Activated T-cell treated with anti-CD3 and anti-CD28 coated beads for 4 hours (primary cell): ENCODE measurements around the gene RINT1.
"Not testable (repeated sequence)": the region's sequence is repeated elsewhere in the genome, so short reads cannot be mapped to it uniquely, and the experiment has no call there.

Experiments
- DNase-seq: peaks from one replicate; pipeline ENCODE4 v3.0.0-alpha.2; 2020

RINT1 gene

GRCh38 chr7:105532709-105533460 is 884 bp downstream of the RINT1 start:
- no peak for DNase-seq

- DNase-seq = no peak
These were observed 6.3 kb downstream of the RINT1 start for GRCh38 chr7:105538339-105538738.

DNA sequence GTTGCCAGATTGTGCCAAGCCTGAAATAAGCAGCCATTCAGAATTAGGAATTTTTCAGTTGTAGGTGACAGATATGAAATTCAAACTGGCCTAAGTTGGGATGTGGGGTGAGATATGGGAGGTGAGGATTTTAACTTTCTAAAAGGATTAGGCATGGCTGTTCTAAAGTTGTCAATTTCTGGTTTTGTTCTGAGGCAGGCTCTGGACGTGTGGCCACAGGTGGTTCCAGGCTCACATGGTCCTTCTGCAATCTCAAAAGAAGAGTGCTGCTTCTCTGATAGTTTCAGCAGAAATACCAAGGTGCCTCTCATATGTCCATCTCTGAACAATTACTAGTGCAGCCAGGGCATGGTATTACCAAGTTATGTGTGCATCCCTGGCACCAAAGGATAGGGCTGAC is 27.9 kb downstream of the RINT1 start:
- no peak for DNase-seq

- no peak for DNase-seq
These were observed 33.2 kb downstream of the RINT1 start for GRCh38 chr7:105565190-105565589.

DNA sequence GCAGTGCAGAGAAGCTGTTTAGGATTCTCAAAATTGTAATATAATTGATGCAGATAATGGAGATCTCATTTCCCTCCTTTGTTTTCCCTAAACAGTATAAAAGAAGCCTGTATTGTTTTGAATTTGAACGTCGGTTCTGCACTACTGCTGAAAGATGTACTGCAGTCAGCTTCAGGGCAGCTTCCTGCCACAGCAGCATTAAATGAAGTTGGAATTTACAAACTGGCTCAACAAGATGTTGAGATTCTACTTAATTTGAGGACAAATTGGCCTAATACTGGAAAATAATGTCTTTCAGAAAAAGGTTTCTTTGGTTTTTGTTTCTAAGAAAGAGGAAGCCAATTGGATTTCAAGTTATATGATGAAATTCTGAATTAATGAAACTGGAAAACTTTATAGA is 35.0 kb downstream of the RINT1 start:
- DNase-seq = no peak

DNA sequence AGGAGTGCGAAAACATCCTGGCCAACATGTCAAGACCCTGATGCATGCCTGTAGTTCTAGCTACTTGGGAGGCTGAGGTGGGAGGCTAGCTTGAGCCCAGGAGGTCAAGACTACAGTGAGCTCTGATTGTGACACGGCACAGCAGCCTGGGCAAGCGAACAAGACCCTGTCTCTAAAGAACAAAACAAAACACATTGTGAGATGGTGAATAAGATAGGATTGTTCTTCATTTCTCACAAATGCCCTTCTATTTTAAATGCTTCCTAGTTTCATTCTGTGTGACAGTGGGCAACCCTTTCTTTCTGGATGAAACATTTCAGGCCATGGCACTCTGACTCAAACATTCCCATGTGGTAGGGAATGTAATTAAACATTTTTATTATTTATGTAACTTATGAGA is 35.8 kb downstream of the RINT1 start:
- no peak for DNase-seq

- no peak for DNase-seq
These were observed 39.9 kb downstream of the RINT1 start for GRCh38 chr7:105571891-105572290.

DNA sequence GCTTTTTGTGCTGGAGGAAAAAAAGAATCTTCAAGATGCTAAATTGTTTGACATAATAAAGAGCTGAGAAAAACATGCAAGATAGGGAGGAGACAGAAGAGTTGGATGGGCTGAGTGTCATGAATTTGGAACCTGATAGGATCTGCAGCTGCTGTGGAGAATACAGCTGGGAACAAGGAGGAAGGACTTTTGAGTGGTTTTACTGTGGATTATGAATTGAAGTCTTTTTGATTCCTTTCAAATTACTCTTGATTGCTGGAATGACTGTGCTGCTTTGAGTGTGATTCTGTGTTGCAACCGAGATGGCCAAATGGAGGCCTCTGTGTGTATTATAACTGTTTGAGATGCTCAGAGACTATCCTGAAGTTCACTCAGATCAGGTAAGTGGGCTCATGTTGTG is 45.2 kb downstream of the RINT1 start:
- no peak for DNase-seq

DNA sequence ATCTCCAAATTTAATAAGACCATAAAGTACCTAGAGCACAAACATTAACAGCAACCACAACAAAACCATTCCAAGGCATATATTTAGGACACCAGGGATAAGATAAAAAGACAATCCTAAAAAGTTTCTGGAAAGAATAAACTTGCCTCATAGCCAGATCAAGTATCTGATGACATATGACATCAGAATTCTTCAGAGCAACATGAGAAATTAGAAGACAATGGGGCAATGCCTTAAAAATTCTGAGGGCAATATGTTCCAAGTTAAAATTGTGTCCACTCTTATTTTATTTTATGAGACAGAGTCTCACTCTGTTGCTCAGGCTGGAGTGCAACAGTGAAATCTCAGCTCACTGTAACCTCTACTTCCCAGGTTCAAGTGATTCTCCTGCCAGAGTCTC is 46.5 kb downstream of the RINT1 start:
- DNase-seq = no peak

DNA sequence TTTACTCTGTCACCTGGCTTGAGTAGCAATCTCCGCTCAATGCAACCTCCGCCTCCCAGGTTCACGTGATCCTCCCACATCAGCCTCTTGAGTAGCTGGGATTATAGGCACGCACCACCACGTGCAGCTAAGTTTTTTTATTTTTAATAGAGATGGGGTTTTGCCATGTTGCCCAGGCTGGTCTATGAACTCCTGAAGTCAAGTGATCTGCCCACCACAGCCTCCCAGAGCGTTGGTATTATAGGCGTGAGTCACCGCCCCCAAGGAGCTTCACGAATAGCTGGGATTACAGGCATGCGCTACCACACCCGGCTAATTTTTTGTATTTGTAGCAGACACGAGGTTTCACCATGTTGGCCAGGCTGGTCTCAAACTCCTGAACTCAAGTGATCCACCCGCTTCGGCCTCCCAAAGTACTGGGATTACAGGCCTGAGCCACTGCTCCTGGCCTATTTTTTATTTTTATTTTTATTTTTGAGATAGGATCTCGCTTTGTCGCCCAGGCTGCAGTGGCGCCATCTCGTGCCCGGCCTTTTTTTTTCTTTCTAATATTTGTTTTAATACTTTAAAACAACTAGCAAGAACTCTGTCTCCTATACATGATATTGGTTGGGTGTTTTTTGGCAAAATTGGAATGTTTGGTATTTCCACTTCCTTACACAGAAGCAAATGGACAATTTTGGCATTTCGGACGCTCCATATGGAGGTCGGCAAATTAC is 48.2 kb downstream of the RINT1 start:
- no peak for DNase-seq

DNA sequence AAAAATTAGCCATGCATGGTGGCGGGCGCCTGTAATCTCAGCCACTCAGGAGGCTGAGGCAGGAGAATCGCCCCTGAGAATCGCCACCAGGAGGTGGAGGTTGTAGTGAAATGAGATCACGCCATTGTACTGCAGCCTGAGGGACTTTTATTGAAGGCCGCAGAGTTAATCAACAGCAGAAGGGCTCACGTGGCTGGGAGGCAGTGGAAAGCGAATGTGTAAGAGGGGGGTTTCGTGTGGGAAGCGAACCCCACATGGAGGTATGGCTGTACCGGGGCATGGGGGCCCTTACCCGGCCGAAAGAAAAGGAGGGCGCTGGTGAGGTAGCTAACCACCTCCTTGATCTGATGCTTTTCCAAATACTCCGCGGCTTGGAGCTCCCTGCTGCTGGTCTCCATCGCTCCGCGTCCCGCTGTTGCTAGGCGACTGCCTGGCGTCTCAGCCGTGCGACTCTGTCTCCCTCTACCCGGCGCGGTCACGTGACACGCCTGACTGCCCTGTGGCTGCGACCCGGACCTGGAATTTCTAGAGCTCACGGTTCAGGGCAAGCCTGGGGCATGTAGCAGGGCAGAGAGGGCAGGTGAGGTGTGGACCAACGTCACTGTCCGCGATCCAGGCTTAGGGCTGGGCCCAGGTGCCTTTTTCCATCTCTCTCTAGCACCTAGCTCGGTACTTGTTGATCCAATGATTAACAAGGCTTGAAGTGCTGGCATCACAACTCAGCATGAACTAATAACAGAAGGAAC is 49.2 kb downstream of the RINT1 start, which contains the start of gene EFCAB10:
Gene EFCAB10, minus strand, starts transcription at position 428 of the 746 bp plus-strand sequence. Its CDS starts 30 bp downstream, at position 398.
- DNase-seq = no peak

- no peak for DNase-seq
These were observed 51.1 kb downstream of the RINT1 start for GRCh38 chr7:105583061-105583460.

DNA sequence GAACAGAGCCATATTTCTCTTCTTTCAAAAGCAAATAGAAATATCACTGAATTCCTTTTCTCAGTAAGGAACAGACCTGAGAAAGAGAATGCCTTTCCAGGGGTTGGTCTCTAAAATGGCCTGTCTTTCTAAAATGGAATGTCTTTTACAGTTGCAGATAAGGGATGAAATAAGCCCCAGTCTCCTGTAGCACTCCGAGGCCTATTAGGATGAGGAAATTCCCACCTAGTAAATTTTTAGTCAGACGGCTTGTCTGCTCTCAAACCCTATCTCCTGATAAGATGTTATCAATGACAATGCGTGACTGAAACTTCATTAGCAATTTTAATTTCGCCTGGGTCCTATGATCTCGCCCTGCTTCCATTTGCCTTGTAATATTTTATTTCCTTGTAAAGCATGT is 52.2 kb downstream of the RINT1 start:
- DNase-seq = no peak

DNA sequence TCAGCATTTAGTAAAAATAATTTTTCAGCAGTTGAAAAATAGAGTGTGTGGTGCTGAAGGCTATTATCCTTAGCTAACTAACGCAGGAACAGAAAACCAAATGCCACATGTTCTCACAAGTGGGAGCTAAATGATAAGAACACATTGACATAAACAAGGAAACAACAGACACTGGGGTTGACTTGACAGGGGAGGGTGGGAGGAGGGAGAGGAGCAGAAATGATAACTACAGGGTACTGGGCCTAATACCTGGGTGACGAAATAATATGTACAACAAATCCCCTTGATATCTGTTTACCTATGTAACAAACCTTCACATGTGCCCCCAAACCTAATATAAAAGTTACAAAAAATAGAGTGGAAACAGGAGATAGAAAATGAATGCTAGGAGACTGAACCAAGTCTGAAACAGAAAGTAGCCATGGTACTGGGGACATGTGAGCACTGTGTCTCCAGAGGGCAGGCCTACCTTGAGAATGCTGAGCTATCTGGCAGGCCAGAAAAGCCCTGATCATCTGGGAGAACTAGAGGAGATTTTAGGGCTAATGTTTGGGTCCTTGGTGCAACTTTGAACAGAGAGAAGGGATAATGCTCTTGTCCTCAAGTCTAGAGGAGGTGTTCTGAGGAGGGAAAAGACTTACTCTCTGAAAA is 54.0 kb downstream of the RINT1 start:
- no peak for DNase-seq

DNA sequence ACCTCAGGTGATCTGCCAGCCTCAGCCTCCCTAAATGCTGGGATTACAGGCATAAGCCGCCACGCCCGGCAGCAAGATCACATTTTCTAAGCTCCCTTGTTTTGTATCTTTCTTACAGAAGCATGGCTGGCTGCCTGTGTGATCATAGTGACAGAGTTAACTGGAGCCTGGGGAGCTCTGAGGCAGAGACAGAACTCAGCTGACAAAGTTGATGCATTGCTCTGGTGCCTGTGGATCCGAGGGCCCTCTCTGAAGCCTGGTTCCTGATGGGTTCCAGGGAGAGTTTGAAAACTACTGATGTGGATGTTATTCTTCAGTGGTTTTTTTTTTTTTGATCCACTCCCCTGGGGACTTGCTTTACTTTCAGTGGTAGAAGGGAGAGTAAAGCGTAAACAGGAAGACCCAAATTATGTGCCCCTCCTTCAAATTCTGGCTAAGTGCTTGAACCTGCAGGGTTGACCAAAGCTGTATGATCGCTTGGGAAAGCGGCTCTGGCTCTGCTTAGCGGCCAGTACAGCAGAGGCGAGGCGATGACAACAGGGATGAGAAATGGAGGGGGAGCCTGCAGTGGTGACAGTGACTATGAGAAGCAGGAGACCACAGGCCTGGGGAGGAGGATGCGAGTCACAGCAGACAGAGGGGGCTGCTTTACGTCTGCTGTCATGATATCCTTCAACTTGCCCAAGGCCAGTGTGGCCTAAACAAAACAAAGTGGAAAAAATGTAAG is 56.1 kb downstream of the RINT1 start:
- DNase-seq = no peak

DNA sequence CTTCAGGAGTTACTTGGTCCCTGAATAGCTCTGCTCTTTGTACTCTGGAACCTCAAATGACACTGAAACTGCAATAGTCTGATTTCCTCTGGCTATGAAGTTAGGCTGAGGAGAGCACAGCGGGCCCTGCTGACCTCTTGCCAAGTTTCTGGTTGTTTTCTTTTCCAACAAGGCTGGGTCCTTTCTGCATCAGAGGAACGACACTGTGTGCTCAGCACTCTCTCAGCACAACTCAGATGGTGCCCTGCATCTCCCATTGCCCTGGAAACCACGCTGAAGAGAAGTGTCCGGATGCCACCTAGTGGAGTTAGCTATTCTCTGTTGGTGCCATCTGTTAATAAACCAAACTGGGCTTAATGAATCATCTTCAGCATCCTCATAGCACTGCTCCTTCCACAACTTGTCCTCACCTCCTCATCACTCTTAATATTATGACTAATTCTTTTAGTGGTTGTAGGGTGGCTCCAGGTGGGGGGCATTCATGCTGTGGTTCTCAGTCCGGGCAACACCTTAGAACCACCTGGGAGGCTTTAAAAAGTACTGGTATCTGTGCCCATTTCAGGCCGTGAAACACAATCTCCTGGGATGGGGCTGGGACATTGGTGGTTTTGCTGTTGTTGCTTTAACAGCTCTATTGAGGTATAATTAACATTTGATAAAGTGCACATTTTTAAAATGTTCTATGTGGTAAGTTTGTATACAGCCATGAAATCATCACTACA is 57.5 kb downstream of the RINT1 start:
- DNase-seq = peak; percentile 11

GRCh38 chr7:105590793-105591192 is 58.8 kb downstream of the RINT1 start:
- DNase-seq = no peak

DNA sequence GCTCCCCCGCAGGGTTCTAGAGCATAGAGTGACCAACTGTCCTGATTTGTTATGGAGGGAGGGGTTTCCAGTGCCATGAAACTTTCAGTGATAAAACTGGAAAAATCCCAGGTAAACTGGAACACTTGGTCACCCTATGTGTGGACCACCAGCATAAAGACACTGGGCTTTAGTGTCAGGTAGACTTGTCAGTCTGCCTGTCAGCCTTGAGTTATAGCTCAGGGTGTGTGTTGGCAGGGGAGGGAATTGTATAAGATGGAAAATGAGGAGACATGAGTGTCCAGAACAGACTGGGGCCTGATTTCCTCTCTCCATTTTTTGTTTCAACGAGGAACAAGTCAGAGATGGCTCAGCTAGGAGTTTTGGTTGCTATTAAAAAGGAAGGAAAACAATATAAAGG is 59.5 kb downstream of the RINT1 start:
- DNase-seq = no peak

- DNase-seq = no peak
These were observed 62.0 kb downstream of the RINT1 start for GRCh38 chr7:105594034-105594433.

DNA sequence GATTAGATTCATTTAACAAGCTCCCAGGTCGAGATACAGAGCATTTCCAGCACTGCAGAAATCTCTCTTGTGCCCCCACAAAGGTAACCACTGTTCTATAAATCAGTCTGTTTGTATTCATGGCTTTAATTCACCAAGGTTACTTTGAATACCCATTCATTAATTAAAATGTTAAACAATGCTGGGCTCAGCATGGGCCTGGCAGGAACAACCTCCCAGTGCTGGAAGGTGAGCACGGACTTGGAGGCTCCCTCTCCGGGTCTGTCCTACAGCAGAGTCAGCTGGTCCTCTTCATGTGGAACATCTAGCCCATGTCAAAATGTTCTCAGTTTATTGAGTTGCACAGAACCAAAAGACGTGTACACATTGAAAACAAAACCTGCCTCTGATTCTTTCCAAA is 64.9 kb downstream of the RINT1 start:
- DNase-seq = no peak

DNA sequence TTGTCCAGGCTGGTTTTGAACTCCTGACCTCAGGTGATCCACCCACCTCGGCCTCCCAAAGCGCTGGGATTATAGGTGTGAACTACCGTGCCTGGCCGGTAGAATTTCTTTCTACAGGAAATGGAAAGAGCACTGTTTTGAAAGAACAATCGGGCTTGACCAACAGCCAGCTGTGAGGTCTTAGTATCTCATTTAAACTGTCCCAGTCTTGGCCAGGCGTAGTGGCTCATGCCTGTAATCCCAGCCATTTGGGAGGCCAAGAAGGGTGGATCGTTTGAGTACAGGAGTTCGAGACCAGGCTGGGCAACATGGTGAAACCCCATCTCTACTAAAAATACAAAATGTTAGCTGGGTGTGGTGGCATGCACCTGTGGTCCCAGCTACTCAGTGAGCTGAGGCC is 67.1 kb downstream of the RINT1 start:
- not testable (repeated sequence) for DNase-seq

DNA sequence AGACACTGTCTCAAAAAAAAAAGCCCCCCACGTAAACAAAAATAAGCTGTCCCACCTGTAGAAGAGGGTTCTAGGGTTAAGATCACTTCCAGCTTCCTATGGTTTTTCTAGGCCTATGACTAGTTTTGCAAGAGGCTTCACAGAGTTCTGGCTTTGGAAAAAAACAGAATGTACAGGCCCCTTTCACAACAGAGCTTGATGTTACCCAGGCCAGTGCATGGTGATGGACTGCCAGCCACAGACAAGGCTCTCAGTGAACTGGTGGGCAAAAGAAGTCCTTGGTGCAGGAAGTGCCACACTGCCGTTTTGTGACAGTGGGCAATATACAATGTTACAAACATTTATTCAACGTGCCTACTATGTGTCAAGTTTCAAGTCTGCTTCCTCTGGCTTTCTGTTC is 67.5 kb downstream of the RINT1 start:
- no peak for DNase-seq
